Adrenal gland (tissue), 12 donors: ENCODE measurements around the gene COL26A1. TPM values are rescaled to one million over a fixed set of nuclear protein-coding genes. Genes with fewer than 3 reads are reported as not detected.

Experiments used
- DNase-seq, 7 donors: peaks; one replicate each; pipeline ENCODE4 v3.0.0-alpha.2; 2019 to 2020
- H3K27ac ChIP-seq, 5 donors: fragments of 200-600 bp; sonication (generic) in 4 of 5; 1 replicate in 3 of 5; 2 replicates in 2 of 5; pipeline versions ENCODE4 v1.5.1 to v1.8.0; 2016 to 2020; ENCODE audit warnings: mild to moderate bottlenecking in 1 of 5
- H3K27me3 ChIP-seq: fragments of 200-600 bp; 2 replicates; pipeline ENCODE4 v1.8.0; 2021
- H3K36me3 ChIP-seq, 2 donors: fragments of 200-600 bp; replicated peaks in 1 of 2; 1 replicate in 1 of 2; 2 replicates in 1 of 2; pipeline versions ENCODE4 v1.5.1 to v1.8.0; 2018 to 2022
- H3K4me1 ChIP-seq, 2 donors: fragments of 200-600 bp; replicated peaks in 1 of 2; 1 replicate in 1 of 2; 2 replicates in 1 of 2; pipeline versions ENCODE4 v1.5.1 to v1.8.0; 2018 to 2021
- H3K4me3 ChIP-seq, 4 donors: fragments of 200-600 bp; sonication (generic) in 3 of 4; one replicate each; pipeline ENCODE4 v1.5.1; 2016 to 2018
- H3K9me3 ChIP-seq, 3 donors: fragments of 200-600 bp; sonication (generic) in 1 of 3; replicated peaks in 1 of 3; 1 replicate in 2 of 3; 2 replicates in 1 of 3; pipeline versions ENCODE4 v1.5.1 to v1.8.0; 2016 to 2021
- POLR2A ChIP-seq, 2 donors: fragments of 450-650 bp; IDR thresholded peaks; one replicate each; pipeline ENCODE4 v1.6.1; 2017; ENCODE audit warnings: antibody characterized with exemption in 2 of 2, mild to moderate bottlenecking in 2 of 2, moderate library complexity in 1 of 2
- WGBS, 4 donors: extraction: QIAGEN DNeasy Blood & Tissue Kit in 2 of 4; methylation state at CpG; one replicate each; pipeline versions ENCODE4 v1.1.5 to v1.1.7; 2013 to 2017; 5-methylcytosine and 5-hydroxymethylcytosine counted together
- intact Hi-C, 2 donors: fragments of 100-400 bp; cut with DNase I; formaldehyde crosslinking; loops; one replicate each; pipeline versions ENCODE4 v1.14.1 to v1.15.0; 2022 to 2023
- polyA plus RNA-seq, 3 donors: library from polyadenylated mRNA; stranded (reverse); fragments of 200-250 nt in 2 of 3; fragments of 350-450 nt in 1 of 3; fragmentation: Illumina TruSeq in 1 of 3; extraction: RNeasy Lipid Tissue Mini Kit (QIAGEN cat#74804) in 1 of 3; gene quantifications; one replicate each; pipeline ENCODE4 v1.2.3, GENCODE V29; 2013 to 2014
- total RNA-seq, 9 donors: library from RNA; depleted of rRNA in 4 of 9; stranded (reverse); fragments of >200 nt in 4 of 9; fragments of 120-200 nt in 1 of 9; fragmentation: NEBNext Ultra II Directional in 1 of 9; extraction: Animal tissue kit (Norgen Biotek cat#: 25700) in 1 of 9; gene quantifications; one replicate each; pipeline versions ENCODE4 v1.1.0 to v1.2.4, GENCODE V29; 2013 to 2023
- TF ChIP-seq, protein P1 (sequence below), 6 experiments: fragments of 450-650 bp in 4 of 6; fragments of 200-600 bp in 2 of 6; sonication (generic) in 1 of 6; IDR thresholded peaks; 1 replicate in 5 of 6; 2 replicates in 1 of 6; pipeline versions ENCODE4 v1.5.1 to v1.8.0; 2016 to 2021; ENCODE audit warnings: antibody characterized with exemption in 6 of 6, mild to moderate bottlenecking in 2 of 6, moderate library complexity in 1 of 6
- donor health status: healthy with polysubstance abuse.
- donor health status: Bipolar disorder and iron deficiency.
- donor health status: DM: yes; HTN: yes; CAD: no.
- donor health status: DM: no; HTN: no; CAD: no.
- donor health status: DM: no; HTN: no; CAD: no.
- donor health status: DM: yes; HTN: yes; CAD: no.

Gene COL26A1
- total and polyA plus RNA-seq, 12 donors, result 0.64 to 18.8 (median 4.6) TPM

DNA sequence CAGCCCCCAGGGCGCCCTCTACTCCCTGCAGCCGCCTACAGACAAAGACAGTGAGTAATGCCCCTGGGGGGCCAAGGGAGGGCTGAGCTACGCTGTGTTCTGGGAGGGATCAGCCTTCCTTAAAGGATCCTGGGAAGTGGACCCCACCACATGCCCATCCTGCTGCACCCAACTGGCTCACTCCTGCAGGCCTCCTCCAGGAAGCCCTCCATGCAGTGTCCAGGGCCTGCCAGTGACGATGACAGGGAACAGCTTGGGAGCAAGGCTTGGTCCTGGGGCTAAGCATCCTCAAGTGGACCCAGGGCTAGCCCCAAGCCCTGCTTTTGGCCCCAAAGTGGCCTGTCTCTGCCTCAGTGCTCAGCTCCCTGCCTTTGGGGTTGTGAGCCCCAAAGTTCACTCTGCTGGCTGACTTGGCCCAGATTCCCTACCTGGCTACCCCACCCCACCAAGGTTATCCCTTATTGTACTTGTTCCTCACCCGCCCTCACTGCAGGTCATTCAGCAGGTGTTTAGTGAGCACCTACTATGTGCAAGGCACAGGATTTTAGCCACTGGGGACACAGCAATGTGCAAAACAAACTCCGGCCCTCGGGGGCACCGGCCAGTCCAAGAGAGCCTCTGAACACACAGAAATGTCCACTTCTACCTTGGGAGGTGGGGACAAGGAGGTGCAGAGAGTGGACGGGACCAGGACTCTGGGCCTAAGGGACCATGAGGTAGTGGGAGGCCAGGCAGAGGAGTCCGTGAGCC lies 182.9 kb downstream of the COL26A1 start:
- Histone ChIP-seq H3K27me3 (no peaks in the 10 kb centered on the region), H3K4me3 (no peak overlapping the region), H3K27ac (no peak overlapping the region), H3K9me3 (no peaks in the 10 kb centered on the region), H3K4me1 (no peaks in the 10 kb centered on the region), H3K36me3 (no peaks in the 10 kb centered on the region)
- no peak for TF ChIP-seq POLR2A (IDR thresholded peaks at IDR 0.05)
- TF ChIP-seq, protein P1, sequence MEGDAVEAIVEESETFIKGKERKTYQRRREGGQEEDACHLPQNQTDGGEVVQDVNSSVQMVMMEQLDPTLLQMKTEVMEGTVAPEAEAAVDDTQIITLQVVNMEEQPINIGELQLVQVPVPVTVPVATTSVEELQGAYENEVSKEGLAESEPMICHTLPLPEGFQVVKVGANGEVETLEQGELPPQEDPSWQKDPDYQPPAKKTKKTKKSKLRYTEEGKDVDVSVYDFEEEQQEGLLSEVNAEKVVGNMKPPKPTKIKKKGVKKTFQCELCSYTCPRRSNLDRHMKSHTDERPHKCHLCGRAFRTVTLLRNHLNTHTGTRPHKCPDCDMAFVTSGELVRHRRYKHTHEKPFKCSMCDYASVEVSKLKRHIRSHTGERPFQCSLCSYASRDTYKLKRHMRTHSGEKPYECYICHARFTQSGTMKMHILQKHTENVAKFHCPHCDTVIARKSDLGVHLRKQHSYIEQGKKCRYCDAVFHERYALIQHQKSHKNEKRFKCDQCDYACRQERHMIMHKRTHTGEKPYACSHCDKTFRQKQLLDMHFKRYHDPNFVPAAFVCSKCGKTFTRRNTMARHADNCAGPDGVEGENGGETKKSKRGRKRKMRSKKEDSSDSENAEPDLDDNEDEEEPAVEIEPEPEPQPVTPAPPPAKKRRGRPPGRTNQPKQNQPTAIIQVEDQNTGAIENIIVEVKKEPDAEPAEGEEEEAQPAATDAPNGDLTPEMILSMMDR (IDR thresholded peaks at IDR 0.05), result no peak
- intact Hi-C loops, result no loop called here
- no peak for DNase-seq
- WGBS, 4 donors, result 89 to 94% (median 94%) methylated on average over 5 to 10 of the region's 10 CpGs

DNA sequence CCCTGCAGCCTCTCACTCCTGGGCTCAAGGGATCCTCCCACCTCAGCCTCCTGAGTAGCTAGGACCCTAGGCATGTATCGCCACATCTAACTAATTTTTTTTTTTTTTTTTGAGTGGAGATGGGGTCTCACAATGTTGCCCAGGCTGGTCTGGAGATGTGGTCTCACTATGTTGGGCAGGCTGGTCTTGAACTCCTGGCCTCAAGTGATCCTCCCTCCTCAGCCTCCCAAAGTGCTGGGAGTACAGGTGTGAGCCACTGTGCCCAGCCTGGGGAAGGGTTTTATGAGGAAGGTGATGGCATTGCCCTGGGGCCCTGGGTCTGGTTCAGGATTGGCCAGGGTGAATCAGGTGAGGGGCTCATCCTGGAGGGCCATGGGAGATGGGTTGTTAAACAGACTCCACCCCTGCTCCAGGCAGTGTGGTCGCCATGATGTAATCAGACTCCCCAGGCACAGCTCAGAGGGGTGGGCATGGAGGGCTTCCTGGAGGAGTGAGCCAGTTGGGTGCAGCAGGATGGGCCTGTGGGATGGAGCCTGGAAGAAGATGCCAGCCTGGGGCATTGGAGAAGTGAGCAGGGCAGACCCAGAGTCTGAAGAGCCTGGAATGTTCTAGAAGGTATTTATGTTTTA lies 183.7 kb downstream of the COL26A1 start:
- TF ChIP-seq POLR2A (IDR thresholded peaks at IDR 0.05), result no peak
- TF ChIP-seq, protein P1 (IDR thresholded peaks at IDR 0.05), result no peak
- Histone ChIP-seq H3K4me3 (no peak overlapping the region), H3K9me3 (no peaks in the 10 kb centered on the region), H3K4me1 (no peaks in the 10 kb centered on the region), H3K27ac (no peak overlapping the region), H3K27me3 (no peaks in the 10 kb centered on the region), H3K36me3 (no peaks in the 10 kb centered on the region)
- intact Hi-C loops, result no loop called here
- 90 to 94% (median 91%) methylated on average over 2 of the region's 2 CpGs for WGBS, 4 donors
- no peak for DNase-seq

GRCh38 chr7:101547022-101547915 lies 184.6 kb downstream of the COL26A1 start:
- Histone ChIP-seq H3K9me3 (no peaks in the 10 kb centered on the region), H3K27ac (no peak overlapping the region), H3K4me1 (no peaks in the 10 kb centered on the region), H3K4me3 (no peak overlapping the region), H3K36me3 (no peaks in the 10 kb centered on the region), H3K27me3 (no peaks in the 10 kb centered on the region)
- DNase-seq, result peak in 1 of 7 donors; percentile 10
- WGBS, 4 donors, result 68 to 77% (median 74%) methylated on average over 14 to 17 of the region's 17 CpGs
- no peak for TF ChIP-seq POLR2A (IDR thresholded peaks at IDR 0.05)
- TF ChIP-seq, protein P1 (IDR thresholded peaks at IDR 0.05), result no peak
- intact Hi-C loops, result no loop called here
